ENCODE measurements around the gene EXO1. TPM values are rescaled to one million over a fixed set of nuclear protein-coding genes. Genes with fewer than 3 reads are reported as not detected.

Gene EXO1
- total and polyA plus RNA-seq, 9 of the 15 experiments (the other 6 are each of a cell fraction or from before 2014, with no cell fraction given), result 36.0 to 125 (median 83.9) TPM

DNA sequence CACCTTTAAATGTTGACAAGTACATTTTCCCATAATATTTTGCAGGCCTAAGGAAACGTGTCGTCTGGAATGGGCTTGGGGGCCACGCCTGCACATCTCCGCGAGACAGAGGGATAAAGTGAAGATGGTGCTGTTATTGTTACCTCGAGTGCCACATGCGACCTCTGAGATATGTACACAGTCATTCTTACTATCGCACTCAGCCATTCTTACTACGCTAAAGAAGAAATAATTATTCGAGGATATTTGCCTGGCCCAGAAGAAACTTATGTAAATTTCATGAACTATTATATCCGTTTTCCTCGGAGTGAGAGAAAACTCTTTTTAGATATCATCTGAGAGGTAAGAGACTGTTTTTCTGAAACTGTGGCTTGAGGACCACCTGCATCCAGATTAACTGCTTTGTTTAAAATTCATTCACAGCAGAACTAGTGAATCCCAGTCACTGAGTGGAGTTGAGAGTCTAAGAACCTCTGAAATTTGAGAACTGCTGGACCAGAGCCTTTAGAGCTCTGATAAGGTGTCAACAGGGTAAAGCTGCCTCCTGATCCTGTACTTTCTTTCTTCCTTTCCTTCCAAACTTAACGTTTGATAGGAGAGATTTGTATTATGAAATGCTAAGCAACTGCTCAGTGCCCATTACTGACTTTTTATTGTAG is 811 bp downstream of the EXO1 start:
- Histone ChIP-seq H3K9me1 (ENCODE audit: control insufficient read depth, insufficient read depth, low read length) (no peaks in the 10 kb centered on the region), H2AFZ (ENCODE audit: low read depth, low read length) (peak overlapping the region; percentile 99), H3K9me3 (replicated peaks; ENCODE audit: control insufficient read depth, insufficient read depth, low read depth, low read length) (no peaks in the 10 kb centered on the region), H3K4me2 (ENCODE audit: insufficient read depth, low read length) (peak overlapping the region; percentile 94), H3K4me1 (replicated peaks in 1 of 2; ENCODE audit: control insufficient read depth in 2 of 2, insufficient read depth in 2 of 2, low read length in 2 of 2) (peaks cover 8 to 18% of the 10 kb centered on the region in 2 experiments; a peak in 3 of 5 replicates), H3K27me3 (ENCODE audit: control insufficient read depth in 2 of 2, insufficient read depth in 2 of 2, low read length in 2 of 2) (no peaks in the 10 kb centered on the region), H3K4me3 (peak overlapping the region; percentile 66), H3K9ac (ENCODE audit: insufficient read depth in 1 of 2, low read depth in 2 of 2, low read length in 2 of 2) (peak overlapping the region; percentile 96 to 100), H3K79me2 (ENCODE audit: control insufficient read depth, insufficient read depth, low read length) (peaks cover 51% of the 10 kb centered on the region), H4K20me1 (replicated peaks; ENCODE audit: control insufficient read depth, insufficient read depth, low read length) (peaks cover 5% of the 10 kb centered on the region; the same call in 1 of the 2 replicates), H3K27ac (ENCODE audit: extremely low read depth, low read depth, low read length) (peak overlapping the region; percentile 87), H3K36me3 (ENCODE audit: control insufficient read depth, insufficient read depth, low read length) (peaks cover 48% of the 10 kb centered on the region)
- POLR2A ChIA-PET, result interaction anchor here (0.6 to 2.1 kb wide), 5 partner anchors 8 to 242 kb away, joined by 3 to 7 read pairs (median 5); no protein-coding TSS in a partner anchor
- CTCF ChIA-PET (ENCODE audit: low intra/inter-chr PET ratio), result interaction anchor here (1.2 kb wide), 1 partner anchor 318 kb away, joined by 11 read pairs; no protein-coding TSS in a partner anchor
- no TSS peak for BruUV-seq (replicated peaks)
- 1% methylated on average over 13 of the region's 13 CpGs for WGBS (ENCODE audit: insufficient coverage, low coverage, missing lambda C conversion rate)
- FAIRE-seq (peak; percentile 62), ATAC-seq (peak; percentile 50), DNase-seq (ENCODE audit: extremely low read depth in 1 of 4, low spot score in 3 of 4) (peak in 2 of 4 experiments; percentile 24 to 50)
- in situ Hi-C loops (cut with MboI), result no loop called here
- intact Hi-C loops (cut with micrococcal nuclease), result loop anchor here (5.0 kb wide), 1 partner anchor 332 kb away; the partner anchor contains the start of gene FH
- TF ChIP-seq, protein P1, sequence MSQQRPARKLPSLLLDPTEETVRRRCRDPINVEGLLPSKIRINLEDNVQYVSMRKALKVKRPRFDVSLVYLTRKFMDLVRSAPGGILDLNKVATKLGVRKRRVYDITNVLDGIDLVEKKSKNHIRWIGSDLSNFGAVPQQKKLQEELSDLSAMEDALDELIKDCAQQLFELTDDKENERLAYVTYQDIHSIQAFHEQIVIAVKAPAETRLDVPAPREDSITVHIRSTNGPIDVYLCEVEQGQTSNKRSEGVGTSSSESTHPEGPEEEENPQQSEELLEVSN (IDR thresholded peaks at IDR 0.05; ENCODE audit: borderline replicate concordance in 1 of 2, extremely low read depth in 1 of 2, insufficient read depth in 1 of 2, insufficient read length in 1 of 2, low read depth in 1 of 2, low read length in 1 of 2, poor library complexity in 1 of 2, severe bottlenecking in 1 of 2), result peak in 1 of 2 experiments; percentile 12
- TF ChIP-seq ZNF609 (CRISPR knock-in tag; IDR thresholded peaks at IDR 0.05; ENCODE audit: borderline replicate concordance), result no peak
- TF ChIP-seq SMC3 (conservative IDR thresholded peaks at IDR 0.05; ENCODE audit: insufficient read depth, low read depth, low read length), result no peak
- TF ChIP-seq XRCC4 (IDR thresholded peaks at IDR 0.05; ENCODE audit: extremely low read depth, insufficient read depth, insufficient read length), result no peak
- no peak for TF ChIP-seq SREBF2 (CRISPR knock-in tag; IDR thresholded peaks at IDR 0.05)
- TF ChIP-seq THRAP3 (IDR thresholded peaks at IDR 0.05; ENCODE audit: borderline replicate concordance), result 0 out of 2 replicates have a peak, but pooled peaks have one; percentile 19
- no peak for TF ChIP-seq ZSCAN29 (IDR thresholded peaks at IDR 0.05)
- 0 out of 2 replicates have a peak, but pooled peaks have one; percentile 31 for TF ChIP-seq MXI1 (IDR thresholded peaks at IDR 0.05; ENCODE audit: low read depth, low read length)
- no peak for TF ChIP-seq FOXK1 (CRISPR knock-in tag; IDR thresholded peaks at IDR 0.05; ENCODE audit: borderline replicate concordance)
- 0 out of 2 replicates have a peak, but pooled peaks have one; percentile 10 for TF ChIP-seq EP300 (IDR thresholded peaks at IDR 0.05; ENCODE audit: low read length)
- no peak for TF ChIP-seq ZNF174 (CRISPR knock-in tag; IDR thresholded peaks at IDR 0.05)
- TF ChIP-seq ZNF239 (CRISPR knock-in tag; IDR thresholded peaks at IDR 0.05), result peak; percentile 45; the same call in 1 of the 2 replicates
- peak; percentile 10 for TF ChIP-seq TAF1 (IDR thresholded peaks at IDR 0.05; ENCODE audit: control insufficient read depth, extremely low read depth, insufficient read depth, low read length, severe bottlenecking)
- no peak for TF ChIP-seq POLR2A (conservative IDR thresholded peaks at IDR 0.05)
